ENCODE measurements around the gene DNAH5. TPM values are rescaled to one million over a fixed set of nuclear protein-coding genes. Genes with fewer than 3 reads are reported as not detected.

The DNAH5 gene
- total and polyA plus RNA-seq, 7 donors: under 0.01 to 0.36 (median 0.07) TPM

DNA sequence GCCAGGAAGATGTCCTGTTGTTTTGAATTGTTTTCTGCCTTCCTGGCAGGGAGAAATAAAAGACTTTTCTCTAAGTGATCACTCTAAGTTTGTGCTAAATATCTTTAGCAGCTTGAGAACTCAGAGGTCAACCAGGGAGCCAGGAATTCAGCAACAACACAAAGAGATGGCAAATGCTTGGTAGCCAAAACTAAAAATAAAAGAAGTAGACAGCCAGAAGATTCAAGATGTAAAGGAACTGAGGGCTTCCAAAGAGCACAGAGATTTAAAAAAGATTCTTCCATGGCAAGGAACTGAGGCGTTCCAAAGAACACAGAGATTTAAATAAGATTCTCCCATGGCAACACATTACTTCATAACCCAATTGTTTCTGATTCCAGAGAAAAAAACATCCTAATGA lies 9.6 kb downstream of the DNAH5 start:
- Histone ChIP-seq H3K4me1 (no peaks in the 10 kb centered on the region), H3K36me3 (ENCODE audit: insufficient read depth in 1 of 2, low read depth in 1 of 2) (no peaks in the 10 kb centered on the region), H3K4me3 (no peak overlapping the region), H3K27ac (no peak overlapping the region), H3K9me3 (peaks cover 15% of the 10 kb centered on the region), H3K27me3 (ENCODE audit: insufficient read depth in 3 of 3, low read length in 2 of 3) (peaks cover 0 to 12% (median 6%) of the 10 kb centered on the region in 3 donors)
- DNase-seq (no peak), ATAC-seq (no peak)
- no peak for TF ChIP-seq CTCF (IDR thresholded peaks at IDR 0.05)
- WGBS, 3 donors: 55 to 69% (median 63%) methylated on average over 1 of the region's 1 CpG
- intact Hi-C loops (cut with DNase I): no loop called here

GRCh38 chr5:13934125-13934524 lies 10.4 kb downstream of the DNAH5 start:
- ATAC-seq: no peak

DNA sequence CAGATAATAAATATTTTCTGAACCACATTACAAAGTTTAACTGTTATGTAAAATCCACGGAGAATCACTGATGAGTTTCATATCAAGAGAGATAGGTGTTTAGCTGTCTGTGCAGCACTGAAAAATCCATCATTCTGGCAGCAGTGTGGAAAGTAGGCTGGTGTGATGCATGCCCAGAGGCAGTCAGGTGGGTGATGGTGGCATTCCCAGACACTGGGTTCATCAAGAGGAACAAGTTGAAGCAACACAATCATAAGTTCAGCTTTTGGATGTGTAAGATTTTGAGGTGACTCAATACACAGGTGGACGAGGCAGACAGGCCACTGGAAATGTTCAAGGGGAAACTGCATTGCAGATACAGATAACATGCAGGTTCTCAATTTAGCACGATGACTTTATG lies 11.9 kb downstream of the DNAH5 start:
- Histone ChIP-seq H3K27me3 (ENCODE audit: insufficient read depth in 3 of 3, low read length in 2 of 3) (no peaks in the 10 kb centered on the region), H3K4me3 (no peak overlapping the region), H3K27ac (no peak overlapping the region), H3K36me3 (ENCODE audit: insufficient read depth in 1 of 2, low read depth in 1 of 2) (no peaks in the 10 kb centered on the region), H3K4me1 (no peaks in the 10 kb centered on the region), H3K9me3 (peaks cover 15% of the 10 kb centered on the region)
- intact Hi-C loops (cut with DNase I): no loop called here
- 83 to 85% (median 84%) methylated on average over 3 of the region's 3 CpGs for WGBS, 3 donors
- no peak for DNase-seq
- no peak for TF ChIP-seq CTCF (IDR thresholded peaks at IDR 0.05)
- no peak for ATAC-seq

More at GRCh38 chr5:13934125-13934524, 10.4 kb downstream of the DNAH5 start:
- TF ChIP-seq CTCF (IDR thresholded peaks at IDR 0.05): no peak
- Histone ChIP-seq H3K4me1 (no peaks in the 10 kb centered on the region), H3K9me3 (peaks cover 15% of the 10 kb centered on the region), H3K4me3 (no peak overlapping the region), H3K27me3 (ENCODE audit: insufficient read depth in 3 of 3, low read length in 2 of 3) (peaks cover 0 to 4% (median 3%) of the 10 kb centered on the region in 3 donors), H3K27ac (no peak overlapping the region), H3K36me3 (ENCODE audit: insufficient read depth in 1 of 2, low read depth in 1 of 2) (no peaks in the 10 kb centered on the region)
- no peak for DNase-seq
- WGBS, 3 donors: 78 to 88% (median 85%) methylated on average over 2 of the region's 2 CpGs
- intact Hi-C loops (cut with DNase I): no loop called here

GRCh38 chr5:13932011-13932410 lies 12.5 kb downstream of the DNAH5 start:
- Histone ChIP-seq H3K4me1 (no peaks in the 10 kb centered on the region), H3K9me3 (peaks cover 15% of the 10 kb centered on the region), H3K4me3 (no peak overlapping the region), H3K27me3 (ENCODE audit: insufficient read depth in 3 of 3, low read length in 2 of 3) (no peaks in the 10 kb centered on the region), H3K27ac (no peak overlapping the region), H3K36me3 (ENCODE audit: insufficient read depth in 1 of 2, low read depth in 1 of 2) (no peaks in the 10 kb centered on the region)
- intact Hi-C loops (cut with DNase I): no loop called here
- TF ChIP-seq CTCF (IDR thresholded peaks at IDR 0.05): no peak
- no peak for ATAC-seq
- DNase-seq: no peak

GRCh38 chr5:13930541-13931171 lies 13.8 kb downstream of the DNAH5 start:
- Histone ChIP-seq H3K9me3 (peaks cover 15% of the 10 kb centered on the region), H3K4me3 (no peak overlapping the region), H3K27me3 (ENCODE audit: insufficient read depth in 3 of 3, low read length in 2 of 3) (no peaks in the 10 kb centered on the region), H3K27ac (no peak overlapping the region), H3K4me1 (no peaks in the 10 kb centered on the region), H3K36me3 (ENCODE audit: insufficient read depth in 1 of 2, low read depth in 1 of 2) (no peaks in the 10 kb centered on the region)
- TF ChIP-seq CTCF (IDR thresholded peaks at IDR 0.05): no peak
- intact Hi-C loops (cut with DNase I): no loop called here
- DNase-seq: no peak
- WGBS, 3 donors: 46 to 57% (median 46%) methylated on average over 8 of the region's 8 CpGs
- no peak for ATAC-seq
